ENCODE measurements around the gene CCL13.

CCL13 gene

GRCh38 chr17:34368946-34369500 lies 12.7 kb downstream of the CCL13 start:
- no peak overlapping the region for H3K4me3 ChIP-seq (ENCODE audit: low read length)
- TF ChIP-seq ZNF274 (IDR thresholded peaks at IDR 0.05; ENCODE audit: low read depth, low read length), result no peak

- no peak overlapping the region for H3K4me3 ChIP-seq (ENCODE audit: low read length)
- no peak for TF ChIP-seq ZNF274 (IDR thresholded peaks at IDR 0.05; ENCODE audit: low read depth, low read length)
Measured at GRCh38 chr17:34369571-34369970, 13.3 kb downstream of the CCL13 start.

GRCh38 chr17:34370376-34370996 lies 14.2 kb downstream of the CCL13 start:
- no peak overlapping the region for H3K4me3 ChIP-seq (ENCODE audit: low read length)
- TF ChIP-seq ZNF274 (IDR thresholded peaks at IDR 0.05; ENCODE audit: low read depth, low read length), result no peak

- no peak for TF ChIP-seq ZNF274 (IDR thresholded peaks at IDR 0.05; ENCODE audit: low read depth, low read length)
- H3K4me3 ChIP-seq (ENCODE audit: low read length), result no peak overlapping the region
Measured at GRCh38 chr17:34370997-34371395, 14.7 kb downstream of the CCL13 start.

GRCh38 chr17:34371405-34372100 lies 15.3 kb downstream of the CCL13 start:
- H3K4me3 ChIP-seq (ENCODE audit: low read length), result no peak overlapping the region
- no peak for TF ChIP-seq ZNF274 (IDR thresholded peaks at IDR 0.05; ENCODE audit: low read depth, low read length)

GRCh38 chr17:34374457-34374856 lies 18.2 kb downstream of the CCL13 start:
- no peak for TF ChIP-seq ZNF274 (IDR thresholded peaks at IDR 0.05; ENCODE audit: low read depth, low read length)
- H3K4me3 ChIP-seq (ENCODE audit: low read length), result no peak overlapping the region

GRCh38 chr17:34375426-34375997 lies 19.2 kb downstream of the CCL13 start:
- no peak overlapping the region for H3K4me3 ChIP-seq (ENCODE audit: low read length)
- no peak for TF ChIP-seq ZNF274 (IDR thresholded peaks at IDR 0.05; ENCODE audit: low read depth, low read length)

GRCh38 chr17:34377078-34377823 lies 21.0 kb downstream of the CCL13 start:
- H3K4me3 ChIP-seq (ENCODE audit: low read length), result no peak overlapping the region; the same call in 1 of the 2 replicates
- TF ChIP-seq ZNF274 (IDR thresholded peaks at IDR 0.05; ENCODE audit: low read depth, low read length), result no peak

GRCh38 chr17:34378664-34379101 lies 22.4 kb downstream of the CCL13 start:
- TF ChIP-seq ZNF274 (IDR thresholded peaks at IDR 0.05; ENCODE audit: low read depth, low read length), result no peak
- H3K4me3 ChIP-seq (ENCODE audit: low read length), result no peak overlapping the region

- no peak overlapping the region for H3K4me3 ChIP-seq (ENCODE audit: low read length)
- no peak for TF ChIP-seq ZNF274 (IDR thresholded peaks at IDR 0.05; ENCODE audit: low read depth, low read length)
Measured at GRCh38 chr17:34379868-34380267, 23.6 kb downstream of the CCL13 start.

GRCh38 chr17:34382621-34383124 lies 26.4 kb downstream of the CCL13 start:
- no peak for TF ChIP-seq ZNF274 (IDR thresholded peaks at IDR 0.05; ENCODE audit: low read depth, low read length)
- no peak overlapping the region for H3K4me3 ChIP-seq (ENCODE audit: low read length)

- H3K4me3 ChIP-seq (ENCODE audit: low read length), result no peak overlapping the region
- no peak for TF ChIP-seq ZNF274 (IDR thresholded peaks at IDR 0.05; ENCODE audit: low read depth, low read length)
Measured at GRCh38 chr17:34383216-34383615, 26.9 kb downstream of the CCL13 start.

GRCh38 chr17:34384271-34384670 lies 28.0 kb downstream of the CCL13 start:
- no peak for TF ChIP-seq ZNF274 (IDR thresholded peaks at IDR 0.05; ENCODE audit: low read depth, low read length)
- H3K4me3 ChIP-seq (ENCODE audit: low read length), result no peak overlapping the region

All from GM08714 (cell line).